HG03097 (cell line): Measurements from ENCODE around the gene ADAM8.

ENCODE experiments used
- ATAC-seq: cut with Tn5 transposase; IDR thresholded peaks from one replicate; pipeline ENCODE4 v1.9.1; 2021; ENCODE audit not compliant: unreplicated experiment, low FRiP score

Gene ADAM8

DNA sequence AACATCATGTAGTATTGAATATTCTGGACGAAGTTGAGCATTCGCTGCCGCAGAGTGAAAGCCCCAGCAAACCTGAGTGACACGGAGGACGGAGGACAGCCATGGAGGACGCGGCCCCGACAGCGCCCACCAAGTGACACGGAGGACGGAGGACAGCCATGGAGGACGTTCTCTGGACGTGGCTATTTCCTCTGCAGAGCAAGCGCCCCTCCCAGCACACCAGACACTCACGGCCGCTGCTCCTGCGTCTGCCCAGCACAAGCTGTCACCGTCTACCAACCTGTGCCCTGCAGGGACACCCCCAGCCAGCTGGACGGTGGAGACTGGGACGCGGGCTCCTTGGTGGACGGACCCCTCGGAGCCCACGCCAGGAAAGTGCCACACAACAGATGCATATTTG, 7.3 kb upstream of the ADAM8 start:
- ATAC-seq = no peak

DNA sequence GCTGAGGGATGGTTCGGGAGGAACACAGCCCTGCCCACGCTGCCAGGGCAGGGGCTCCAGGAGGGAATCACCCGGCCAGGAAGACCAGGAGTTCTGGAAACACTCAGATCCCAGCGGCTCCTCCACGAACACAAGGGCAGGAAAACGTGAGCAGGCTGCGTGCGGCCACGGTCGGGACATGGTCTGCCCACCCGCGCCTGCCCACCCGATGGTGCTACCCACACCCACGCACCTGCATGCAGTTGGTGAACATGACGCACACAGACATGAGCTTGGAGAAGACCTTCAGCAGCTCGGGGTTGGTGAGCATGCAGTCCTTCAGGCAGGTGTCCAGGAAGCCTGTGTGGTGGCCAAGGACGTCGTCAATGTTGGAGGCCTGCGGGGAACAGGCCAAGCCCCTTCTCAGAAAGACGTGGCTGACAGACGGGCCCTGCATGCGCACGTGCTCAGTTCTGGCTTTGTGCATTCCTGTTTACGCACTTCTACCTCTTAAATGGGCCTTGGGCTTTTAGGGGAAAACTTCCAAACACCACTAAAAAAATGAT, 6.2 kb upstream of the ADAM8 start:
- ATAC-seq = no peak

- no peak for ATAC-seq
Observed at GRCh38 chr10:133281628-133282372, 5.1 kb upstream of the ADAM8 start.

GRCh38 chr10:133281084-133281483, 4.4 kb upstream of the ADAM8 start:
- ATAC-seq = no peak

- ATAC-seq = no peak
Observed at GRCh38 chr10:133280391-133281059, 3.9 kb upstream of the ADAM8 start.

- ATAC-seq = no peak
Observed at GRCh38 chr10:133279326-133280226, 2.9 kb upstream of the ADAM8 start.

DNA sequence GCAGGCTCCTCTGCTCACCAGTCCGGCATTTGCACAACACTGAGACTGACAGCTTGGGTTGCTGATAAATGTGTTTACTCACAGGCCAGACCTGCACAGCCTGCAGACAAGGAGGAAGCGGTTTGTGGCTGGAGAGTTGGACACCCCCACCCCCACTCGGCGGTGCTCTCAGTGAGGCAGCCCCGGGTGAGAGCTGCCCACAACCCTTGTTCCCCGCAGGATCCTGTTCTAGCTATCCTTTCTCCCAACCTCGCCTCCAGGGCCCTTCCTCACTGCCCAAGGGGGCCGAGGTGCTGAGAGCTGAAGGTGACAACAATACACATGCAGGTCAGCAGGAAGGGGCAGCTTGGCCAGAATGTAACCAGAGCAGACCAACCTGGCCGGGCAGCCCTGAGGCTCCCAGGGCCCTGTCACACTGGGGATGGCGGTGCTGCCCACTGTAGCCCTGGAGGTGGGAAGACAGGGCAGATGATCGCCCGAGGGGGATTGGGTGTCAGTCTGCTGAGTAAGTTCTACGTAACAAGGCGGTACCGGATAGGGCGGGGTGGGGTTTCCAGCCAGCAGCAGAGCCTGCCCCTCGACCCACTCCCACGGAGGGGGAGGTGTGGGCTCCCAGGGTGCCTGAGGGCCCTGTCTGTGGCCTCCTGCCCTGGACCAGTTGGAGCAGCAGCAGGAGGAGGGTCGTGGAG, 2.1 kb upstream of the ADAM8 start:
- ATAC-seq = peak; percentile 42

DNA sequence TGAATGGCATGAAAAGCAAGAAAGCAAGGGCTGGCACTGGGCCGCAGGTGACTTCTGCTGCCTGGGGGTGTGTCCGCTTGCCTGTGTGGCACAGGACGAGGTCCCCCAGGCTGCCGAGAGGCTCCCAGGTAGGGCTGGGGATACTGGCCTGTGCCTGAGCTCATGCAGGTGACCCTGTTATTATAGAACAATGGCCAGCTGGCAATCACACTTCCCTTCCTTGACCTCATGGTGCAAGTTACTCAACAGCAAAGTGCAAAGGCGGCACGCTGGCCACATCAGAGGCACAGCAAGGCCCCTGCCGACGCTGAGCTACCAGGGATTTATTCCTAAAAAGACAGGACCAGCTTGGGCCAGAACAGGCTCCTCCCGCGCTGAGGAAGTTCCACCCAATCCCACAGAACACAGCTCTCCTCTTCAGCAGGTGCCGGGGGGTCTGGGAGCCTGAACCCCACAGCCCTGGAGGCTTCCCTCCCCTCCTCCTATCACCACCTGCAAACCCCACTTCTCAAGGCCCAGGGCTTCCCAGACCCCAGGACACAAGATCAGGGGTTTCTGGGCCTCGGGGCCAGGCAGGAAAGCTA, 1.4 kb upstream of the ADAM8 start:
- ATAC-seq = no peak

- no peak for ATAC-seq
Observed at GRCh38 chr10:133277277-133277992, 767 bp upstream of the ADAM8 start.

DNA sequence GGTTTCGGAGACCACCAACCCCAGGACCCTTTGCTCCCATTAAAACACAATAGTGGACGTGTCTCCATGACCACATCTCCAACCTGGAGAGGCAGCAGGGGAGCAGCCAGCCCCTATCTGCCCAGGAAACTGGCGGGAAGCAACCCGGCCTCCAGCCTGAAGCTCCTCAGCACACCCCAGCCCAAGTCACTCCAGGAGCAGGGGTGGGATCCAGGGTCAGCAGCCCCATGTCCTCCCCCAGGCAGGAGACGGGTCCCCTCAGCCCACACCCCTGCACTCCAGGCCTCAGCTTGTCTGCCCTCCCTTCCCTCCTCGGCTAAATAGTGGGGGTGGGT, 601 bp downstream of the ADAM8 start:
- ATAC-seq = no peak

DNA sequence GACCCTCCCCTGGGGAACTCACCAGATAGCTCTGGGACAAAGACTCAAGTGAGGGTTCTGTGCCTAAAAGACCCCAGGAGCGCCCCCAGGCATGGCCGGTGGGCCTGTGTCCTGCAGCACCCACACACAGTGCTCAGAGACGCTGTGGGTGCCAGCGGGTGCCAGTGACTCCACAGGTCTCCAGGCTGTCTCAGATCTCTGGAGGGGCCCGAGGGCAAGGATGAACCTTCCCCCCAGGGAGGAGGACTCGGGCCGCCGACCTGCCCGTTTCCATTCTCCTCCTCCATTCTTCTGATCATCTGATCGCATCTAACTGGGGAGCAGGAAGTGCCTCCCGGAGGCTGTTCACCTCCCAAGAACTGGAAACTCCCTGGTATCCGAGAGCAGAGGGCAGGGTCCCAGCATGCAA, 980 bp downstream of the ADAM8 start:
- no peak for ATAC-seq

DNA sequence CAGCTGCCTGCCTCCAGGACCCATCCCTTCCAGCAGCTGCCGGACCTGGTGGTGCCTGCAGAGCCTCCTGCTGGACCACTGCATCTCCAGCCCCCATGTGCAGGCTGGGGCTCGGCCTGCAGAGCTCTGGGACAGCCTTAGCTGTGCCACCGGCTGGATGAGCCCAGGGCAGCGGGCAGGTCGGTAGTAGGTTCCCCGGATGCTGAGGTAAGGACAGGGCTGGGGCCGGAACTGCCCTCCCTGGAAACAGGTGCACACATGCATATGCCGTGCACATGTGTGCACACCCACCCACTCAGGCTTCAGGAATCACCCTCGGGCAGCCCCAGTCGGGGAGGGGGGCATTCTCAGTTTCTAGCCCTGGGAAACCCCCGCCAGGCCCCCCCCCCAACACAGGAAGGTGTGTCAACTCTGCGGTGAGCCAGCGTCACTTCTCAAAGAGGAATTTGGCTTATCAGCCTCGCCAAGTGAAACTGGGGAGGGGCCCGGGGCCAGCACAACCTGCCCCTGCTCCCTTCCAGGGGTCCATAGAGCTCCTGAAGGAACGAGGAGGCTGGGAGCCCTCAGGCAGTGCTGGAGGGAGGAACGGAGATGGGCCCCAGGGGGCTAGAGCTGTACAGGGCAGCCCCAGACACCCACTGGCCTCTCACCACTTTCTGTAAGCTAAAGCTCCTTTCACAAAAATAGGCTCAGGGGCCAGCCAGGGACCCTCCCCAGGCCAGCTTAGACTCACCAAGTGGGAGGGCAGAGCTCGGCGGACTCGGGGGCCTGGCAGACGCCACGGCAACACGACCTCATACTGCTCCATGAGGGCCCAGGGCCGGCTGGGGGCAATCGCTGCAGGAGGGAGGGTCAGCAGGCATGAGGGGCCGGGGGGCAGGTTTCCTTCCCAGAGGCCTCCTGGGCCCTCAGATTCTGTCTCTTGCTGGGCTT, 1.7 kb downstream of the ADAM8 start:
- peak; percentile 41 for ATAC-seq

- ATAC-seq = no peak
Observed at GRCh38 chr10:133273534-133274143, 3.0 kb downstream of the ADAM8 start.

DNA sequence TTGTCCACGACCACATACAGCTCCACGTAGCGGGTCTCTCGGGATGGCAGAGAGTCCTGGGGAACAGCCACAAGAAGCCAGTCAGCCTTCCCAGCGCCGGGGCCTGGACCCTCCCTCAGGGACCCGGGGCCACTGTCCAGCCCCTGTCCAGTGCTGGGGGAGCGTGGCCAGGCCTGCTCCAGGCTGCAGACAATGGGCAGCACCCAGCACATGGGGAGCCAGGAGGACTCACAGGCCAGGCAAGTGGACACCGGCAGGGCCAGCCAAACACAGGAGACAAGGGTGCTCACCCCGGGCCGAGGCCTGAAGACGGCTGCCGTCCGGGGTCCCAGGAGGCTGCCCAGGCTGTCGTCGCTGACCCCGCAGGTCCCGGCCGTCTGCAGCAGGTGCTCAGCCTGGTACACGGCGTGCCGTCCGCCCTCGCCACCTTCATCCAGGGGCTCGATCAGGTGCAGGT, 3.7 kb downstream of the ADAM8 start:
- ATAC-seq = no peak

- no peak for ATAC-seq
Observed at GRCh38 chr10:133272301-133272963, 4.2 kb downstream of the ADAM8 start.

DNA sequence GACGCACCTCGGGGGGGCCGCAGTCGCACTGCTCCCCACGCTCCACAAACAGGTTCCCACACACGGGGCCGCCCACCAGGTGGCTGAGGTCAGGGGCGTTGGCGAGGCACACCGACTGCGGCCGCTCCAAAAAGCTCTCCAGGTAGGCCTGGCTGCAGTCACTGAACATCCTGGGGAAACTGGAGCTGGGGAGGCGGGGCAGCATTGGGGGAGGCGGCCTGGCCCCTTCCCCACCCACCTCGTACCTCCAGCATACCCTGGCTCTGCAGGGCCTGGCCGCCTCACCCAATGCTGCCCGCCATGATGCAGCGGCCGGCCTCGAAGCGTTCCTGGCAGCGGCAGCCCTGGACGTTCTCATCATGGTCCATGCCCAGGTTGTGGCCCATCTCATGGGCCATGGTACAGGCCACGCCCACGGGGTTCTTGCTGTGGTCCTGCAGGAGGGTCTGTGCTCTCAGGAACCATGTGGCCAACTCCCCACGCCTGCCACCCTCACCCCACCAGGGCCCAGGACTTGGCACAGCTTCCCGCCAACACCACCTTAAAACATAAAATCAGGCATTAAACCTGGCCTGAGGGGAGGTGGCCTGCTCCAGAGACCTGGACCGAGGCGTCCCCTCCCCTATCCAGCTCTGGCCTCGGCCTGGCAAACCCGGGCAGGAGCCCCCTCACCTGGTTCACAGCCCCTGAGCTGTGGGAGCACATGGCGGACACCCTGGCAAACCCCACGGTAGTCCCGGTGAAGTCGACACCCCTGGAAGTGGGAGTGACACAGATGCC, 5.0 kb downstream of the ADAM8 start:
- ATAC-seq = no peak
